GM12892 (cell line): ENCODE results near the gene OSBPL10.

ENCODE experiments used
- POLR2A ChIP-seq: IDR thresholded peaks from 2 replicates; pipeline ENCODE4 v1.6.1; 2011; ENCODE audit warnings: low read depth, low read length, control low read depth
- POLR2AphosphoS5 ChIP-seq: IDR thresholded peaks from 2 replicates; pipeline ENCODE4 v1.6.1; 2011; ENCODE audit warnings: low read depth, low read length, control low read depth
- TAF1 ChIP-seq: IDR thresholded peaks from 2 replicates; pipeline ENCODE4 v1.6.1; 2011; ENCODE audit warnings: low read depth, mild to moderate bottlenecking, control low read depth, low read length, borderline replicate concordance

DNA sequence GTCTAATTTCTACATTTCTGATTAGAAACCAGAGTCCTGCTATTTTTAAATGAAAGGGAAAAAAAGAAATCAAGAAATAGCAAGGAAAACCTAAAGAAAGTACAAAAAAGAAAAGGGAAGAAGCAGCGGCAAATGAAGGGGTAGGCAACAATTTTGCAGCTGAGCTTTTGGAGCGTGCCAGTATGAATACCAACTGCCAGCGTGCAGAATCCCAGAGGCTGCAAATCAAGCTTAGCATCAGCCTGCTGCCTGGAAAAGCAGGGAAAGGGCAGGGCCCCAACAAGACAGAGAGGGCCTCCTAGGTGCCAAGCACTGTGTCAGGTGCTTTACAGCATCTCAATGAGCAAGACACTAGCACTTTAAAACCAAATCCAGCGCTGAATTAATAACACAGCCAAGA is 271.5 kb downstream of the OSBPL10 start:
- TF ChIP-seq TAF1, result no peak
- no peak for TF ChIP-seq POLR2A
- no peak for TF ChIP-seq POLR2AphosphoS5
